A549 treated with GW870086 at 1 μM for 4 hours (cell line): Measurements from ENCODE around the gene SLC9A1. TPM values are rescaled to one million over a fixed set of nuclear protein-coding genes. Genes with fewer than 3 reads are reported as not detected.

ENCODE experiments used
- total RNA-seq: library from RNA; stranded (reverse); fragments of 200-300 nt; extraction: Qiagen RNA extraction; gene quantifications from 5 replicates; pipeline ENCODE4 v1.2.3, GENCODE V29; 2022; ENCODE audit warnings: low read depth

SLC9A1 gene
- total RNA-seq: 16.1 to 19.6 TPM (median 17.4 TPM) in 5 replicates

DNA sequence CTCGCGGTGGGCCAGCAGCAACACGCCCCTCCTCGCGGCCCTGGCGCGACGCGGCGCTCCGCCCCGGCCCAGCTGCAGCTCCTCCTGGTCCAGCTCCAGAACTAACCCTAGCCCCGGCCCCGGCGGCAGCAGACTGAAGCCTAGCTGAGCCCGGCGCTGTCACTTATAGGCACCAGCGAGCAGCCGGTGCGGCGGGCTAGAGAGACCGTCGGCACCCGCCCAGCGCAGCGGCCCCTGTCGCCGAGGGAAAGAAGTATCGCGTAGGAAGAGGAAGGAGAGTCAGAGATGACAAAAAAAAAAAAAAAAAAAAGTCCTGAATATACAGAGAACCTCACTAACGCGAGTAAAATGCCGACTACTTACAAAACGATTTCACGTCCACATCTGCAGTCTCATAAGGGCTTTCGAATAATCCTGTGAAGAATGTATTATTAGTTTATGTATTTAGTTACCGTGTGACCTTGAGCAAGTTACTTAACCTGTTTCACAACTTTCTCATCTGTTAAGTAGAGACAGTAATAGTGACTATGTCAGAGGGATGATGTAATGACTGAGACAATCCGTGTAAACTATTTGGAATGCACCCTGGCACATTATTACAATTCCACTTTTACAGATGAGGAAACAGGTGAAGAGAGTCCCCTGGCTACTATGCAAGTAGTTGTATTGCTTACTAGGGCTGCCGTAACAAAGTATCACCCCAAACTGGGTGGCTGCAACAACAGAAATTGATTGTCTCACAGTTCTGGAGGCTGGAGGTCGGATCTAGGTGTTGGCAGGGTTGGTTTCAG is at the start of gene SLC9A1:
SLC9A1 (minus strand) TSS at position 135 of the 791 bp plus-strand sequence. CDS start 791 bp downstream, outside the sequence.

Other genes starting within 250 kb of the SLC9A1 start
- gene NR0B2, start 241.2 kb downstream of the SLC9A1 start, total RNA-seq: not detected in 5 replicates
- gene NUDC, start 233.4 kb downstream of the SLC9A1 start, total RNA-seq: 117 to 146 TPM (median 128 TPM) in 5 replicates
- 0.08 to 0.40 TPM (median 0.09 TPM) in 5 replicates for gene KDF1, start 194.7 kb downstream of the SLC9A1 start, total RNA-seq
- 182 to 276 TPM (median 255 TPM) in 5 replicates for gene TRNP1, start 161.4 kb downstream of the SLC9A1 start, total RNA-seq
- gene TENT5B, start 142.3 kb downstream of the SLC9A1 start, total RNA-seq: 0.64 to 1.5 TPM (median 1.0 TPM) in 5 replicates
- 5.4 to 8.2 TPM (median 6.8 TPM) in 5 replicates for gene WDTC1, start 79.5 kb upstream of the SLC9A1 start, total RNA-seq
- gene TMEM222, start 167.0 kb upstream of the SLC9A1 start, total RNA-seq: 42.1 to 49.6 TPM (median 48.6 TPM) in 5 replicates
- 0.25 to 1.0 TPM (median 0.54 TPM) in 5 replicates for gene SYTL1, start 186.9 kb upstream of the SLC9A1 start, total RNA-seq
- 14.5 to 18.8 TPM (median 17.6 TPM) in 5 replicates for gene MAP3K6, start 211.8 kb upstream of the SLC9A1 start, total RNA-seq
- not detected in 5 replicates for gene FCN3, start 219.7 kb upstream of the SLC9A1 start, total RNA-seq
- not detected in 5 replicates for gene CD164L2, start 228.2 kb upstream of the SLC9A1 start, total RNA-seq
- gene GPR3, start 237.5 kb upstream of the SLC9A1 start, total RNA-seq: 0.85 to 2.1 TPM (median 1.9 TPM) in 5 replicates